Coronary artery (tissue), 2 donors: ENCODE data around the gene CD200R1.

Source experiments
- DNase-seq: peaks from one replicate; pipeline ENCODE4 v3.0.0-alpha.2; 2017; ENCODE audit warnings: low spot score
- H3K27ac ChIP-seq, 2 donors: fragments of 200-600 bp; sonication (generic); one replicate each; pipeline ENCODE4 v1.5.1; 2016 to 2019
- H3K4me3 ChIP-seq: fragments of 200-600 bp; sonication (generic); 2 replicates; pipeline ENCODE4 v1.5.1; 2016; ENCODE audit warnings: mild to moderate bottlenecking, moderate library complexity
- CTCF ChIP-seq: fragments of 200-600 bp; sonication (generic); IDR thresholded peaks from one replicate; pipeline ENCODE4 v1.5.1; 2019; ENCODE audit warnings: antibody characterized with exemption

The CD200R1 gene

DNA sequence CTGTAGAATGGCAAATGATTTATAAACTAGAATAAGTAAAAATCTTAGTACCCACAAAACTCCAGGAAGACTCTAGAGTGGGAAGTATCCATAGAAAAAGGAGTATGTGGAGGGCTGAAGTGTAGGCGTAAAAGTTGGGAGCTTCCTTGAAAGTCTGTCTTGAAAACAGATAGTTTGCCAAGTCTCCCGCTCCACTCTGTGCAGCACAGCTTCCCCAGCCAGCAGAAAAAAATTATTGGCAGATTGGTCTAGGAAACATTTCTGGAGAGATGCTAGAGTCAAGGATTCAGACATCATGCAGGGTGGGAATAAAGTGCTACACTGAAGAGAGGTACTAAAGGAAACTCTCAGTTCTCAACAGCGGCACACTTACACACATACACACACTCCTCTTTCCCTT lies 74.8 kb downstream of the CD200R1 start:
- no peak for TF ChIP-seq CTCF
- Histone ChIP-seq H3K4me3 (no peak overlapping the region), H3K27ac (no peak overlapping the region)
- no peak for DNase-seq

DNA sequence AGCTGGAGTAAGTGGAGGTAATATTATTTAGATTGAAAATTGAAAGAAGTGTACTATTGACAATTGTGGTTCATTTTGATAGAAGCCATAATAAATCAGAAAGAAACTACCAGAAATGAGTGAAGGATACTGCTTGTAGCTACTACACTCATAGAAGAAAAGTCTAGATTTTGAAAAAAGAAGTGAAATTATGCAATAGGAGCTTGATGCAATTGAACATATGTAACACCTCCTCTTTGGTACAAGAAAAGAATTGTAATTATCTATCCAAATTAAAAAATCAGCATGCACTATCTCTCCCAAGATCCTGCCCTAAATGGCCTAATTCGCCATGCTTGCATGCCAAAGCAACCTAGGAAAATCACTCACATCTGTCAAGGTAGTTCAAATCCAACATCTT lies 77.1 kb downstream of the CD200R1 start:
- TF ChIP-seq CTCF: no peak
- Histone ChIP-seq H3K27ac (no peak overlapping the region), H3K4me3 (no peak overlapping the region)
- DNase-seq: no peak

DNA sequence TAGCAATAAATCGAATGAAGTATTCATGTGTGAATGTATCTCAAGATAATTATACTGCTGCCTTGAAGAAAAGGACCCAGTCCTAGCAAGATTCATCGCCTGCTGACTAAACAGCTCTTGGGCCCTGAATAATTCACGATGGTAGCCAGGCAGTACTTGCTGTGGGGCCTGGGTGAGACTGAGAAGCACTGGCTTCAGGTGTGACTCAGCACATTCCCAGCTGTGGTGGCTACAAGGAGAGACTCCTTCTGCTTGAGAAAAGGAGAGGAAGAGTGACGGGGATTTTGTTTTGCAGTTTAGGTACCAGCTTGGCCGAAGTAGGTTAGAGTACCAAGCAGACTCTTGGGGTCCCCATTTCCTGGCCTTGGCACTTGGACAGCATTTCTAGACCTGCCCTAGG lies 80.6 kb downstream of the CD200R1 start:
- TF ChIP-seq CTCF: no peak
- Histone ChIP-seq H3K4me3 (no peak overlapping the region), H3K27ac (no peak overlapping the region)
- no peak for DNase-seq

DNA sequence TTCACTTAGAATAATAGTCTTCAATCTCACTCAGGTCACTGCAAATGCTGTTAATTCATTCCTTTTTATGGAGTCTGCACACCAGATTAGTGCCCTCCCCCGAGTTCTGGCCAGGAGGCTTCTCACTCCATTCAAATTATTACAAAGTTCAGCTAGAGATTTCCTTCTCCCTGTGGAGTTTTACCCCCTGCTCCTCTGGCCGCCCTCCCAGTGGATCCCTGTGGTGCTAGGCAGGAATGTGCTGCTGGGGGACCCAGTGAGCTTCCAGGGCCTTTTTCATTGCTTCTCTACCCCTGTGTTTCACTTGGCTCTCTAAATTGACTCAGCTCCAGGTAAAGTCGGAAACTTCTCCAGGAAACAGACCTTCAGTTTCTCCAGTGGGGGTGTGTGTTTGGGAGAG lies 85.5 kb downstream of the CD200R1 start:
- Histone ChIP-seq H3K27ac (no peak overlapping the region), H3K4me3 (no peak overlapping the region)
- DNase-seq: no peak
- TF ChIP-seq CTCF: no peak

DNA sequence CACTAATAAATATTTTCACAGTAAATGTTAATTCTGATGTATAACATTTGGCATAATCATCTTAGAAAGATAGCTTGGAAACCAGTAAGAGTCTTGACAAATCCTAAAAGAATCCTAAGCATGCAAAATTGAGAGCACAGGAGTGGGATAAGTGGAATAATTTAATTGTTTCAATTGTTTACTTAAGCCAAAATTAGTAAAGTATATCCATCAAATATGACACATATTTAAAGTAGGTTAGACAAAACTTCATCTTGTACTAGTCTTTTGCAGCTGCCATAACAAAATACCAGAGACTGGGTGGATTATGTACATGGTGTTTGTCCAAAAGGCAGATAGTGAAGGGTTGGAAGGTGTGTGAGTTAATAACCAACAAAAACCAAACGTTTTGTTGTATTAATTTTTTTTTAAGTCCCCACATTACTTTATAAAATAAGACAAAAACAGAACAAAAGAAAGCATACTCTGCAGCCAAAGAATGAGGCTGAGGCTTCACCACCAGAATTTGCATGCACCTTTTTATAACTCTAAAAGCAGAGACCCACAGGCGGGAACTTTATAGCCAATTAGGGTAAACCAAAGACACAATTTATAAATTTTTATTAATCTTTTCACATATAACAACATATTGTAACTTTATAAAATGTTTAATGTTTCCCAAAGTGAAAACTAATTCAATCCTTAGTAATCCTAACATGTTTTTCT lies 86.4 kb downstream of the CD200R1 start:
- no peak for TF ChIP-seq CTCF
- no peak for DNase-seq
- Histone ChIP-seq H3K27ac (no peak overlapping the region), H3K4me3 (no peak overlapping the region)

DNA sequence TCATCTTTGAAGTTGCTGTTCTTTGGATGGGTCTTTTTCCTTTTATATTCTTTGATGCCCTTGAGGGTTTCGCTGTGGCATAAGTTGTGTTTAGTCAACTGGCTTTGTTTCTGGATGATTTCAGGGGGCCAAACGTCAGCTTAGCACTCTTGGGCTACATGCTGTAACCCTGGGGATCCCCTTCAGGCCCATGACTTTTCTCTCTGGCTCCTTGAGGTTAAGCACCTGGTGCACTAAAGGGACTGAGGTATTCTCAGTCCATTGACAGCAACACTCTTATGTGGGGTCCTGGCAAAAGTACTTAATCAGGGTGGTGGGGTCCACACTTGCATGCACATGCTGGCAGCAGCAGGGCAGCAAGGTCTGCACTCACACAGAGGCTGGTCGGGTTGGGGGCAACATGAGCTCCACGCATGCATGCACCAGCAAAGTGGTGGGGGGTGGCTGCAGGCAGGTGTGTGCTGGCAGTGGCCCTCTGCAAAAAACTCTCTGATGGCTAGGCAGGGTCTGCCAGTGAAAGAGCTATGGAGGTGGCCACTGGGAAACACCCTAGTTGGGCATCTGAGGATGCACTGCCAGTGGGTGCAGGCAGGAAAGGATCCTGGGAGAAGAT lies 90.1 kb downstream of the CD200R1 start:
- no peak overlapping the region for H3K4me3 ChIP-seq
- DNase-seq: no peak
- TF ChIP-seq CTCF: no peak
- H3K27ac ChIP-seq: no peak overlapping the region

DNA sequence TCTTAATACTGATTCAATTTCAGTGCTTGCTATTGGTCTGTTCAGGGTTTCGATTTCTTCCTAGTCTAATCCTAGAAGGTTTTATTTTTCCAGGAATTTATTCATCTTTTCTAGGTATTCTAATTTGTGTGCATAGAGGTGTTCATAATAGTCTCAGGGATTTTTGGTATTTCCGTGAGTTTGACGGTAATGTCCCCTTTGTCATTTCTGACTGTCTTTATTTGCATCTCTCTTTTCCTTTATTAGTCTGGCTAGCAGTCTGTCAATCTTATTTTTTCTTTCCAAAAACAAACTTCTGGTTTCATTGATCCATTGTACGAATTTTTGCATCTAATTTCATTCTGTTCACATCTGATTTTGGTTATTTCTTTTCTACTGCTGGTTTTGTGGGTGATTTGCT lies 93.0 kb downstream of the CD200R1 start:
- H3K4me3 ChIP-seq: no peak overlapping the region
- no peak for TF ChIP-seq CTCF
- DNase-seq: no peak
- no peak overlapping the region for H3K27ac ChIP-seq
